CD1c-positive myeloid dendritic cell (primary cell): ENCODE results near the gene TGFBR2.

Experiments
- DNase-seq: peaks from one replicate; pipeline ENCODE4 v3.0.0-alpha.2; 2016; ENCODE audit errors: extremely low spot score

The TGFBR2 gene

DNA sequence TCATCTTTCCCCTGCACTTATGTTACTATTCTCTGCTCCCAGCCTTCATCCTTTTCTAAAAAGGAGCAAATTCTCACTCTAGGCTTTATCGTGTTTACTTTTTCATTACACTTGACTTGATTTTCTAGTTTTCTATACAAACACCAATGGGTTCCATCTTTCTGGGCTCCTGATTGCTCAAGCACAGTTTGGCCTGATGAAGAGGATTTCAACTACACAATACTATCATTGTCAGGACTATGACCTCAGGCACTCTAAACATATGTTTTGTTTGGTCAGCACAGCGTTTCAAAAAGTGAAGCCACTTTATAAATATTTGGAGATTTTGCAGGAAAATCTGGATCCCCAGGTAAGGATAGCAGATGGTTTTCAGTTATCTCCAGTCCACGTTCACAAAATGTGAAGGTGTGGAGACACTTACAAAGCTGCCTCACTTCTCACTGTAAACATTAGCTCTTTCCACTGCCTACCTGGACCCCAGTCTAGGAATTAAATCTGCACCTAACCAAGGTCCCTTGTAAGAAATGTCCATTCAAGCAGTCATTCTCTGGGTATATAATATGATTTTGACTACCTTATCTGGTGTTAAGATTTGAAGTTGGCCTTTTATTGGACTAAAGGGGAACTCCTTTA lies 86.2 kb downstream of the TGFBR2 start:
- DNase-seq: no peak

GRCh38 chr3:30693470-30694120 lies 87.2 kb downstream of the TGFBR2 start:
- peak; percentile 75 for DNase-seq

GRCh38 chr3:30694148-30694547 lies 87.7 kb downstream of the TGFBR2 start:
- no peak for DNase-seq

GRCh38 chr3:30694668-30695067 lies 88.3 kb downstream of the TGFBR2 start:
- no peak for DNase-seq

DNA sequence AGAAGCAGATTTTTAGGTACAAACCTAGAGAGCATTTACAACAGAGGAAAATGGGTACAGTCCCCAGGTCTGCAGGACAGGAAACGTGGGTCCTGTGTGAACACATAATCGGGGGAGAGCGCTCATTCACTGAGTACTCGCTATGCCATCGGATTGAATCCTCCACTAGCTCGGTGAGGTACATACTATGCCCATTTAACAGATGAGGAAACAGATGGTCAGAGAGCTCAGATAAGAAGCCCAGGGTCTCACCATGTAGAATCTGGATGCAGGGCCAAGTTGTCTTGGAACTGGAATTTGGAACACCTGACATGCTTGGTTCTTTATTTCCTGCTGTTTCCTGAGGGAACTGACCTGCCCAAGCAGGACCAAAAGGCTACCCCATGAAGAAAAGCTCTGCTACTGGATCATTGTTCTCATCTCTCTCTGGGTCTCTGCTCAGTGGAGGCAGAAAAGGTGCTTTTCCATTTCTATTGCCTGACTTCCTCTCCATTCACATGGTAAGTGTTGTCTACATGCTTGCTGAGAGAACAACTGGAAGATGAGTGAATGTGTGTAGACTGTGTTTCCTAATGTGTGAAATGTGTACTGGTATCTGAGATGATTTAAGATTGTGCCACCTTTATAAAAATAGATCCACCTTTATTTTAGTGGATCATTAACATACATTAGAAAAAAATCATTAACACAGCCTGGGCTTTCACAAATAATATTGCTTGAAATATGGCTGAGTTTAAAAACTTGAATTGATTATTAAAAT lies 89.1 kb downstream of the TGFBR2 start:
- no peak for DNase-seq

DNA sequence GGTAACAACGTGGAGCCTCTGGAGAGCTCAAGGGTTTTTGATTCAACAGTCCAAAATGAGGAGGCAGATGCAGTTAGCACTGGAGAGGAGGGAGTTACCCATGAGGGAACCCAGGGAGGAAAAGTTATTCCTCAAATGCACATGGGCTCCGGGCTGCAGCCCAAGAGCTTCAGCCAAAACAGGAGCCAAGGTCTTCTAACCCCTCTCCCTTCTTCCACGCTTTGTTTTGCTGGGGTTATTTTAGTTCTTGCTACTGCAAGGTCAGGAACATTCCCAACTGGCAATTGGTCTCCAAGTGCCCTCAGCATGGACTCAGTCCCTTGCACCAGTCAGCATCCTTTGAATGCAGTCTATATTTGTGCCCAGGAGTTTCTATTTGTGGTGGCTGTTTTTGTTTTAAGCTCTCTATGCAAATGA lies 90.0 kb downstream of the TGFBR2 start:
- no peak for DNase-seq

- DNase-seq: no peak
Observed at GRCh38 chr3:30696896-30697295, 90.5 kb downstream of the TGFBR2 start.

DNA sequence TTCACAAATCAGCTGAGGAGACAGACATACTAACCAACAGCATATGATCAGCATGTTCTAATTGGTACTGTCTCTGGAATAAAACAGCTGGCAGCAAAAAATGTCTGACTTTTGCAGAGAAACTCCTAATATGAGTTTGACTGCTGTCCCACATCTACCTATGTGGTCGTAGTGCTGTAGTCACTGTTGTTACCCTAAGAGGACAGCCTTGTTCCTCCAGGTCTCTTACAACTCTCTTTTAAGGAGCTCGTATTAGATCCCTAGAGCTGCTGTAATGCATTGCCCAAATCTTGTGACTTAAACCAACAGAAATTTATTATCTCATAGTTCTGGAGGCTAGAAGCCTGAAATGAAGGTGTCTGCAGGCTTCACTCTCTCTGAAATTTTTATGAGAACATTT lies 92.1 kb downstream of the TGFBR2 start:
- no peak for DNase-seq

DNA sequence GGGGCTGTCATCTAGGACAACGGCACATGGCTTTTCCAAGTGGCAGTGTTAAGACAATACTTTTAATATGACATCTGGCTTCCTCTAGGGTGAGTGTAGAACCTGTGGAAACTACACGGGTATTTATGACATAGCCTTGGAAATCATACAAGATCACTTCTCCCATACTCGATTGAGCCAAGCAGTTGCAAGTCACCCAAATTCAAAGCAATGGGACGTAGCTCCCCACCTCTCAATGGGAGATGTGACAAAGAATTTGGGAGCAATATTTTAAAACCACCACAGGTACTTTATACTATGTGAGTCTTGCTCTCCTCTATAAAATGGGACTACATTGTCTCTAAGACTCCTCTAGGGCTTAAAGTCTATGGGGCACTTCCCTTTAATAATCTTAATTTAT lies 93.5 kb downstream of the TGFBR2 start:
- no peak for DNase-seq

GRCh38 chr3:30700702-30701321 lies 94.4 kb downstream of the TGFBR2 start:
- no peak for DNase-seq

- no peak for DNase-seq
Observed at GRCh38 chr3:30702038-30702827, 95.8 kb downstream of the TGFBR2 start.

- no peak for DNase-seq
Observed at GRCh38 chr3:30702828-30703397, 96.5 kb downstream of the TGFBR2 start.

DNA sequence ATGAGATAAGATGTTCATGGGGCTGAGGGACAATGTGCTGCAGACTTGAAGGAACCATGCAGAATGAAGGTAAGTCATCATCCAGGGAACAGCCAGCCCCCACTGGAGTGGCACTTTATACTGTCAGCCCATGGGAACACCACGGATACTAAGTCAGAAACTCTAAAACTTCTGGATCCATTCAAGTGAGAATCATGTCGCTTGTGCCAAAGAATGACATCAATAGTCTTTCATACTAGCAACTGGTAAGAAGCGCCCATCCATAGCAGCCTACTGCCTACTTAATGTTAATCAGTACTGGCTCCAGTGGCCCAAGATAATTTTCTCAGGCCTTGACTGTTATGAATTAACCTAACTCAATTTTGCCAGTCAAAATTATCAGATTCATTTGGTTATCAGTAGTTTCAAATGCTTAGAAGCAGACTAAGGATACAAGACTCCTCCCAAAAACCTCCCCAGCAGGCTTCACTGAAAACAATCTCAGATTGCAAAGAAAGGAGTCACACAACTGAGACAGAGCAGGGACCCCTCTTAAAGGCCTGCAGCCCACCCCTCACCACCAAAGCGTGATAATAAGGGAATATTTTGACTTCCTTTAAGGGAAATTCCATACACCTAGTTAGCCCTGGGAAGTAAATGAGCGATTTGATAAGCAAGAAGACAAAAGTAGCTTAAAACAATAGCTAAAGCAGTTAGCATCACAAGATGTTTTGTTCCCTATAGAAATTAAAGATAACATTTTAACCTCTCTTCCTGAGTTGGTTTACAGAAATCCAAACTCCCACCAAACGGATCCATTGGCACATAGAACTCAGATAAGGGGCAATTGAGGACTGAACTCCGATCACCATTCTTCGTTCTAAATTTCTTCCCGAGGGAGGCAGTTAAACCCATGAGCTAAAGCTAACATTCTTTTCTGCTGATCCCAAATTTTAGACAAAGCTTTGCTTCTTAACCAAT lies 98.8 kb downstream of the TGFBR2 start:
- no peak for DNase-seq

DNA sequence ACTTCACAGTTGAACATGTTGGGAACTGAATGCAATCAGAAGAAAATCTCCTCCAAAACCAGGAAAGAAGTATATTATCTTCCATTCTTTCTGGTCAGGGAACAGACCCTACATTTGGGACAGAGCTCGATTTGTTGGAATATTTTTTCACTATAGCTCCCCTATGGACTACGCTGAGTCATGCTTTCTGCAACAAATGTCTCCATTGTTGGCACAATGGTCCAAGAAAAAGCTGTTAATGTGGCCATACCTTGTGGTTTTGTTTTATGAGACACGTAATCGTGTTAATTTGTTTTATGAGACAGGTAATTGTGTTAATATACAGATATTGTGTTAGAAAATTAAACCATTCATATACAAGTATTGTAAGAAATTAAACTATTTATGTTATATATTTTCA lies 101.4 kb downstream of the TGFBR2 start:
- DNase-seq: no peak

DNA sequence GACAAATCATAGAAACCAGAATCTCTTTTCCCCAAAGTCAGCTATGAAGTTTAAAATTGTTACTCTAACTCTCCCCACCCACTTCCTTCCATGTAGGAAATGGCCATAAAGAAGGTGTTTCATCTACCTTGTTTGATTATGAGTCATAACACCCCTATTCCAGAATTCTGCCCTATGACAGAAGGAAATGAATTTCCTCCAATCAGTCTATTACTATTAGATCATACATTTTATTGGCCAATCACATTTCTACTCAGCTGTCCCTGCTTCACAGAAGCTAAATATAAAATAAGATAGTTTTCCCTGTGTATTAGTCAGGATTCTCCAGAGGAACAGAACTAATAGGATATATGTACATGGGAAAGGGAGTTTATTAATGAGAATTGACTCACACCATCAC lies 102.1 kb downstream of the TGFBR2 start:
- no peak for DNase-seq

- no peak for DNase-seq
Observed at GRCh38 chr3:30710017-30710416, 103.6 kb downstream of the TGFBR2 start.

GRCh38 chr3:30711151-30711550 lies 104.8 kb downstream of the TGFBR2 start:
- peak; percentile 42 for DNase-seq

GRCh38 chr3:30711867-30712266 lies 105.5 kb downstream of the TGFBR2 start:
- no peak for DNase-seq

DNA sequence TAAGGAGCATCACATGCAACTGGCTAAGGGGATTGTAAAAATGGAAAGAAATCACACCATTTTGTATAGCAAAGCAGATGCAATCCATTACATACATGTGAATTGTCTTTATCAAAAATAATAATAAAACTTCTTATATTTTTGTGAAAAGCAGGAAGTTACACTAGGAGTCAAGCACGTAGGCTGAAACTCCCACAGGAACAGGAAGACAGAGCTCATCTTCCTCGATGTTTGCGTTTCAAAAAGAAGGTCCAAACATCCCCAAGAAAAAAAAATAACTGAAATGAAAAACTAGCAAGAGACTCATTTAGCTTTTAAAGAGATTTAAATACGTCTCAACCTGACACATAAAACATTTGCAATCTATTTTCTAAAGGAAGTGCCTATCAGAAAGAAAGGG lies 106.6 kb downstream of the TGFBR2 start:
- peak; percentile 53 for DNase-seq

DNA sequence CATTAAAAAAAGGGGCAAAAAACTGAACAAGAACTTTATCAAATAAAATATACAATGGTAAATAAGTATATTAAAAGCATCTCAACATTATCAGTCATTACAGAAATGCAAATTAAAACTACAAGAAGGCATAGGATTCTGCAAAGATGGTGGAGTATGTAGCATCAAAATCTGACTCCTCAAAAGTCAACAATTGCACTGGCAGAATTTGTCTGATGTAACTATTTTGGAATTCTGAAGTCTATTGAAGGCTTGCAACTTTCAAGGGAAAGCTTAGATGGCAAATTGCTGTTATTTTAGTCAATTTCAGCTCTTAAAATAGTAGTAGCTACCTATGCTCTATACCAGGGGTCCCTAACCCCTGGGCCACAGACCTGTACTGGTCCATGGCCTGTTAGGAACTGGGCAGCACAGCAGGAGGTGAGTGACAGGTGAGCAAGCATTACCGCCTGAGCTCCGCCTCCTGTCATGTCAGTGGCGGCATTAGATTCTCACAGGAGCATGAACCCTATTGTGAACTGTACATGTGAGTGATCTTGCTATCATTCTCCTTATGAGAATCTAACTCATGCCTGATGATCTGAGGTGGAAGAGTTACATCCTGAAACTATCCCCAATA lies 107.6 kb downstream of the TGFBR2 start:
- DNase-seq: no peak
